ENCODE results near the gene TFEB. TPM values are rescaled to one million over a fixed set of nuclear protein-coding genes. Genes with fewer than 3 reads are reported as not detected.

TFEB gene
- total and polyA plus RNA-seq, 4 donors: 1.1 to 6.2 (median 3.8) TPM

DNA sequence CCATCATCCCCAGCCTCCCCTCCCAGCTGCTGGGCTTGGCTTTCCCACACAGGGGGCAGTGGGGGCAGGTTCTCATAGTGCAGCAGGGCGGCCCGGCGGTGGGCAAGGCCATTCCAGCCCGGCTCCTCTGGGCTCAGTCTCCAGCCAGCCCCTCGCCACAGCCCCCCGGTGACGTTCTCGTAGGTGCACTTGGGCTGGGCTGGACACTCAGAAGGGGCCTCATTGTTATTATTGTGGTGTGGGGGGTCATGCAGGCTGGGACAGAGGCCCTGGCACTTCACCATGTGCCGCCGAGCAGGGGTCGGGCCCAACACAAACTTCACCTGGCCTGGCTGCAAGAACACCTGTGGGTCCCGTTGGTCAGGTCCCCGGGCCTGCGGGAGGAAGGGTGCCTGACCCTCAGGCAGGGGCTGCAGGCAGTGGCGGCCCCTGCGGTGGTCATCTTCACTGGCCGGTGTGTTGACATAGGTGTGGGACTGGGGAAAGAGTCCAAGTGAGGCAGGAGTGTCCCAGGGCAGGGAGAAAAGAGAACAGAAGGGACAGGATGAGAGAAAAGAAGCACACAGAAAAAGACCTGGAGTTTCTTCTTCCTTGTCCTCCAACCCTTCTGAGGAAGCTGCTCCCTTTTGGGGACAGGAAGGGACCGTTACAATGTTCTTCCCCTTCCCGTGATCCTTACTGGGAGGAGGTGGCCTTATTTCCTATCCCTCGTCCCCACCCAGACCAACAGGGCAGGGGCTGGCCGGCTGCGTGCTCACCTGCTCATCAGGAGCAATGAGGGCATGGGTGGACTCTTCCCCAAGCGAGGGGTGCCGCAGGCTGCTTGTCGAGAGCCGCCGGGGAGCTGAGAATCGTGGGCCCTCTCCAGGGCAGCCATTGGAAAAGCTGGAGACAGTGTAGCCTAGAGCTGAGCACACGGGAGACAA, 35.9 kb upstream of the TFEB start:
- H3K4me1 ChIP-seq (ENCODE audit: control insufficient read depth in 4 of 4, insufficient read depth in 4 of 4, low read length in 3 of 4): no peaks in the 10 kb centered on the region
- WGBS: 95% methylated on average over 29 of the region's 29 CpGs
- no peaks in the 10 kb centered on the region for H3K9me3 ChIP-seq (ENCODE audit: control insufficient read depth in 4 of 4, low read length in 3 of 4)
- no peak overlapping the region for H3K4me3 ChIP-seq (ENCODE audit: low read depth in 1 of 3, low read length in 3 of 3)
- no peak for DNase-seq (ENCODE audit: low spot score)
- H3K27me3 ChIP-seq (ENCODE audit: control insufficient read depth in 4 of 4, insufficient read depth in 4 of 4, low read length in 3 of 4): no peaks in the 10 kb centered on the region
- no peak for TF ChIP-seq FOXA1 (IDR thresholded peaks at IDR 0.05)
- TF ChIP-seq JUND (IDR thresholded peaks at IDR 0.05): no peak
- TF ChIP-seq EGR1 (IDR thresholded peaks at IDR 0.05; ENCODE audit: low read depth in 2 of 2): no peak
- no peak for TF ChIP-seq SP1 (IDR thresholded peaks at IDR 0.05)
- TF ChIP-seq RAD21 (IDR thresholded peaks at IDR 0.05): no peak
- TF ChIP-seq, protein P1, sequence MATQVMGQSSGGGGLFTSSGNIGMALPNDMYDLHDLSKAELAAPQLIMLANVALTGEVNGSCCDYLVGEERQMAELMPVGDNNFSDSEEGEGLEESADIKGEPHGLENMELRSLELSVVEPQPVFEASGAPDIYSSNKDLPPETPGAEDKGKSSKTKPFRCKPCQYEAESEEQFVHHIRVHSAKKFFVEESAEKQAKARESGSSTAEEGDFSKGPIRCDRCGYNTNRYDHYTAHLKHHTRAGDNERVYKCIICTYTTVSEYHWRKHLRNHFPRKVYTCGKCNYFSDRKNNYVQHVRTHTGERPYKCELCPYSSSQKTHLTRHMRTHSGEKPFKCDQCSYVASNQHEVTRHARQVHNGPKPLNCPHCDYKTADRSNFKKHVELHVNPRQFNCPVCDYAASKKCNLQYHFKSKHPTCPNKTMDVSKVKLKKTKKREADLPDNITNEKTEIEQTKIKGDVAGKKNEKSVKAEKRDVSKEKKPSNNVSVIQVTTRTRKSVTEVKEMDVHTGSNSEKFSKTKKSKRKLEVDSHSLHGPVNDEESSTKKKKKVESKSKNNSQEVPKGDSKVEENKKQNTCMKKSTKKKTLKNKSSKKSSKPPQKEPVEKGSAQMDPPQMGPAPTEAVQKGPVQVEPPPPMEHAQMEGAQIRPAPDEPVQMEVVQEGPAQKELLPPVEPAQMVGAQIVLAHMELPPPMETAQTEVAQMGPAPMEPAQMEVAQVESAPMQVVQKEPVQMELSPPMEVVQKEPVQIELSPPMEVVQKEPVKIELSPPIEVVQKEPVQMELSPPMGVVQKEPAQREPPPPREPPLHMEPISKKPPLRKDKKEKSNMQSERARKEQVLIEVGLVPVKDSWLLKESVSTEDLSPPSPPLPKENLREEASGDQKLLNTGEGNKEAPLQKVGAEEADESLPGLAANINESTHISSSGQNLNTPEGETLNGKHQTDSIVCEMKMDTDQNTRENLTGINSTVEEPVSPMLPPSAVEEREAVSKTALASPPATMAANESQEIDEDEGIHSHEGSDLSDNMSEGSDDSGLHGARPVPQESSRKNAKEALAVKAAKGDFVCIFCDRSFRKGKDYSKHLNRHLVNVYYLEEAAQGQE (IDR thresholded peaks at IDR 0.05): no peak
- TF ChIP-seq FOXA2 (IDR thresholded peaks at IDR 0.05): no peak
- TF ChIP-seq GABPA (IDR thresholded peaks at IDR 0.05 in 1 of 2, conservative IDR thresholded peaks at IDR 0.05 in 1 of 2): no peak
- no peak for TF ChIP-seq HNF4A (conservative IDR thresholded peaks at IDR 0.05)
- no peak for TF ChIP-seq RXRA (IDR thresholded peaks at IDR 0.05)
- no peak for TF ChIP-seq TAF1 (conservative IDR thresholded peaks at IDR 0.05)
- TF ChIP-seq, protein P2, sequence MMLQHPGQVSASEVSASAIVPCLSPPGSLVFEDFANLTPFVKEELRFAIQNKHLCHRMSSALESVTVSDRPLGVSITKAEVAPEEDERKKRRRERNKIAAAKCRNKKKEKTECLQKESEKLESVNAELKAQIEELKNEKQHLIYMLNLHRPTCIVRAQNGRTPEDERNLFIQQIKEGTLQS (IDR thresholded peaks at IDR 0.05): no peak
- TF ChIP-seq ZBTB33 (IDR thresholded peaks at IDR 0.05): no peak
- TF ChIP-seq MAX (IDR thresholded peaks at IDR 0.05): no peak
- H3K27ac ChIP-seq (ENCODE audit: low read depth in 1 of 2, low read length in 2 of 2): no peak overlapping the region
- no peak overlapping the region for H3K9ac ChIP-seq (ENCODE audit: low read depth in 1 of 2, low read length in 2 of 2)
- H3K36me3 ChIP-seq (ENCODE audit: control insufficient read depth in 4 of 4, insufficient read depth in 3 of 4, low read depth in 1 of 4, low read length in 3 of 4): peaks cover 11 to 38% (median 19%) of the 10 kb centered on the region in 4 donors

DNA sequence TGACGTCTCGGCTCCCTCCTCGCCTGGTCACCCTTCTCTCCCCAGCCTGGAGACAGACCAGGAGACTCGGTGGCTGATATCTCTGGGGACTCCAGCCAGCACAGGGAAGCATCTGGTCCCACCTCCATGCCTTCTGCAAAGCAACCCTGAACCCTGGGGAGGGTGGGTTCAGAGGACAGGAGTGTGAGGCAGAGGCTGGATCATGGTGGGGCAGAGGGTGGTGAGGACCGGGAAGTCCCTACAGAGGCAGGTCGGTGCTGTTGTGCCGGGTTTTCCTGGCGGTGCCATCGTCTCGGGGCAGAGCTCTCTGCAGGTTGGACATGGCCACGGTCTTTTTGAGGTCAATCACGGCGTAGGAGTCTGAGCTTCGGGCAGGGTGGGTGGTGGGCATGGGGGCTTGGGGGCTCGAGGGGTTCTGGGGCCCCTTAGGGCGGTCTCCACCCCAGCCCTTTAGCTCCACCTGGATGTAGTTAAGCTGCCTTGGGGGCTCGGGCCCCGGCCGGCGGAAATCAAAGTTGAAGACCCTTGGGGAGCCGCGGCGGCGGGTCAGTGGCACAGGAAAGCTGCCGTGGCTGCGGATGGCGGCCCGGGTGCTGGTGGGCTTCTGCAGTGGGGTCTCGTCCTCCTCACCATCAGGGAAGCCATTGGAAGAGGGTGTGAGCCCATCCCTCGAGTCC, 35.1 kb upstream of the TFEB start:
- TF ChIP-seq EGR1 (IDR thresholded peaks at IDR 0.05; ENCODE audit: low read depth in 2 of 2): no peak
- TF ChIP-seq MAX (IDR thresholded peaks at IDR 0.05): no peak
- TF ChIP-seq RAD21 (IDR thresholded peaks at IDR 0.05): no peak
- TF ChIP-seq, protein P2 (IDR thresholded peaks at IDR 0.05): no peak
- Histone ChIP-seq H3K27me3 (ENCODE audit: control insufficient read depth in 4 of 4, insufficient read depth in 4 of 4, low read length in 3 of 4) (no peaks in the 10 kb centered on the region), H3K36me3 (ENCODE audit: control insufficient read depth in 4 of 4, insufficient read depth in 3 of 4, low read depth in 1 of 4, low read length in 3 of 4) (peaks cover 11 to 38% (median 19%) of the 10 kb centered on the region in 4 donors), H3K4me3 (ENCODE audit: low read depth in 1 of 3, low read length in 3 of 3) (no peak overlapping the region), H3K27ac (ENCODE audit: low read depth in 1 of 2, low read length in 2 of 2) (no peak overlapping the region), H3K9me3 (ENCODE audit: control insufficient read depth in 4 of 4, low read length in 3 of 4) (no peaks in the 10 kb centered on the region), H3K9ac (ENCODE audit: low read depth in 1 of 2, low read length in 2 of 2) (no peak overlapping the region), H3K4me1 (ENCODE audit: control insufficient read depth in 4 of 4, insufficient read depth in 4 of 4, low read length in 3 of 4) (no peaks in the 10 kb centered on the region)
- WGBS: 96% methylated on average over 30 of the region's 30 CpGs
- DNase-seq (ENCODE audit: low spot score): no peak

All from liver (tissue), 9 donors.